NOMO-1 treated with dmso at 0.1 percent for 144 hours (cell line): ENCODE data around the gene PLA2G10.
"Not testable (repeated sequence)": the region's sequence is repeated elsewhere in the genome, so short reads cannot be mapped to it uniquely, and the experiment has no call there.

ENCODE experiments used
- DNase-seq: peaks from one replicate; lab custom pipeline; 2025; ENCODE audit not compliant: unreplicated experiment; lab: John Stamatoyannopoulos, UW

PLA2G10 gene

GRCh38 chr16:14694129-14694528 lies at the start of gene PLA2G10:
Gene PLA2G10, minus strand, starts transcription at chr16:14694308. Its CDS starts 79 bp downstream, at chr16:14694229.
- DNase-seq: not testable (repeated sequence)

- DNase-seq: not testable (repeated sequence)
Measured at GRCh38 chr16:14742273-14743128, 48.4 kb upstream of the PLA2G10 start, which contains the start of gene NPIPA2. Gene NPIPA2, plus strand, starts transcription at chr16:14742533. Its CDS starts 5,533 bp downstream, at chr16:14748066.

- not testable (repeated sequence) for DNase-seq
Measured at GRCh38 chr16:14741794-14742193, 47.7 kb upstream of the PLA2G10 start.

- not testable (repeated sequence) for DNase-seq
Measured at GRCh38 chr16:14740832-14741385, 46.8 kb upstream of the PLA2G10 start.

- not testable (repeated sequence) for DNase-seq
Measured at GRCh38 chr16:14733233-14733632, 39.1 kb upstream of the PLA2G10 start.

GRCh38 chr16:14703156-14704011 lies 9.3 kb upstream of the PLA2G10 start, which contains the start of gene NPIPA3:
Gene NPIPA3, plus strand, starts transcription at chr16:14703411. Its CDS starts 5,533 bp downstream, at chr16:14708944.
- DNase-seq: not testable (repeated sequence)

- DNase-seq: not testable (repeated sequence)
Measured at GRCh38 chr16:14702672-14703071, 8.6 kb upstream of the PLA2G10 start.

GRCh38 chr16:14701859-14702258 lies 7.8 kb upstream of the PLA2G10 start:
- not testable (repeated sequence) for DNase-seq

- DNase-seq: not testable (repeated sequence)
Measured at GRCh38 chr16:14685870-14686793, 8.0 kb downstream of the PLA2G10 start.

- no peak for DNase-seq
Measured at GRCh38 chr16:14682121-14682520, 12.0 kb downstream of the PLA2G10 start.

GRCh38 chr16:14681115-14681514 lies 13.0 kb downstream of the PLA2G10 start:
- no peak for DNase-seq

- DNase-seq: not testable (repeated sequence)
Measured at GRCh38 chr16:14680396-14680795, 13.7 kb downstream of the PLA2G10 start.

- DNase-seq: no peak
Measured at GRCh38 chr16:14678748-14679497, 15.2 kb downstream of the PLA2G10 start.

GRCh38 chr16:14677627-14678026 lies 16.5 kb downstream of the PLA2G10 start:
- DNase-seq: no peak

- DNase-seq: no peak
Measured at GRCh38 chr16:14676633-14677032, 17.5 kb downstream of the PLA2G10 start.

GRCh38 chr16:14672403-14672971 lies 21.6 kb downstream of the PLA2G10 start:
- DNase-seq: no peak

GRCh38 chr16:14669776-14670175 lies 24.3 kb downstream of the PLA2G10 start:
- DNase-seq: no peak

GRCh38 chr16:14668556-14669223 lies 25.4 kb downstream of the PLA2G10 start:
- no peak for DNase-seq
